HG03521 (cell line): ENCODE data around the gene TEX26.
"Not testable (repeated sequence)": the region's sequence is repeated elsewhere in the genome, so short reads cannot be mapped to it uniquely, and the experiment has no call there.

Experiments
- ATAC-seq: cut with Tn5 transposase; IDR thresholded peaks from one replicate; pipeline ENCODE4 v1.9.1; 2021; ENCODE audit warnings: mild to moderate bottlenecking, moderate library complexity; ENCODE audit not compliant: unreplicated experiment

TEX26 gene

GRCh38 chr13:30918662-30919405 is 13.6 kb upstream of the TEX26 start:
- ATAC-seq: no peak

DNA sequence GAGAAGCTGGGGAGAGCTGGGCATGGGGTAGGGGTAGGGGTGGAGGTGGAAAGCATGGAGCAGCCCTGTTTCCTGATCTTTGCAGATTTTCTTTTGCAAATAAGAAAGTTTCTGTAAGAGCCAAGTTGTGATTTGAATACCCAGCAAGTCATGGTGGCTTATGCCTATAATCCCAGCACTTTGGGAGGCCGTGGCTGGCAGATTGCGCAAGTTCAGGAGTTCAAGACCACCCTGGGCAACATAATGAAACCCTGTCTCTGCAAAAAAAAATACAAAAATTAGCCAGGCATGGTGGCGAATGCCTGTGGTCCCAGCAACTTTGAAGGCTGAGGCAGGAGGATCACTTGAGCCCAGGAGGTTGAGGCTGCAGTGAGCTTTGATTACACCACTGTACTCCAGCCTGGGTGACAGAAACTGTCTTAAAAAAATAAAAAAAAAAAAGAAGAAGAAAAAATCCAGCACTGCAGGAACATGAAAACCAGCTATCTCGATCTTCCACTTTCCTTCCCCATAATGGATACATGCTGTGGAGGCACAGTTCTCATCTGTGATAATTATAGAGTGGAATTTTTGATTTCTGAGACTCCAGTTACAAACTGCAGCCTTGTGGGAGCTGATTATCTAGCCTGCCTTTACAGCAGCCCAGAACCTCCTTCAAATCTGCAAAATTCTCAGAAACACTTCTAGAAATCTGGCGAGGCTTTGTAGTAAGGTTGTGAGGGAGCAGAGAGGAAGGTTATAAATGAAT is 12.1 kb upstream of the TEX26 start:
- ATAC-seq: no peak

DNA sequence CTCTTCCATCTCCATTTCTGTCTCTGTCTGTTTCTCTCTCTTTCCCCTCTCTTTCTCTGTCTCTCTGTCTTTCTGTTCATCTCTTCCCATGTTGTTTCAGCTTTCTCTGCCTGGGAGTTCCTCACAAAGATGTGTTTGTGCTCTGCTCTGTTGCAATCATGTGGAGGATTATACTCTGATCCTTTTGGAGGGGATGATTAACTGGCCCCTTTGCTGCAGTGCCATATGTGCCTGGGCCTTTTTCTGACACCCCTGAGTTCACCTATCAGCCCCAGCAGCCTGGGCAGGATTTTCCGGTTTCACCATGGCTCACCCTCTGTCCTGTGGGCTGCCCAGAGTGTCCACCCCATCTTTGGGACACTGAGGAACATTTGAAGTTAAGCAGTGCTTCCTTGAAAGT is 9.0 kb upstream of the TEX26 start:
- no peak for ATAC-seq

DNA sequence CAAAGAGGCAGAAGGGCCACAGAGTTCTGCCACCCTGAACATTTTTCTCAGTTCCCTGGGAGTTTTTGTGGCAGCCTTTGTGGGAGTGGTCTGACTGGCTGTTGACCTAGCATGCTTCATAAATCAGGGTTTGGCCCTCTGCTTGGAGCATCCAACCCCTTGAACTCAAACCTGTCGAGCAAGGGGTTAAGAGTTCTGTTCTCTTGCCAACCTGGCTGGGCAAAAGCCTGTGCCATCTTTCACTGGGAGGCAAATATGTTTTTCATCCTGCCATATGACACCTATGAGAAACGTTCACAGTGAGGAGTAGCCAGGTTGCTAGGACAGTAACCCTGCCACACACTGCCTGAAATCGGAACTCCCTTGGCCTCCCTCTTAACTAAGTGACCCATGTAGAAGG is 7.7 kb upstream of the TEX26 start:
- no peak for ATAC-seq

- ATAC-seq: no peak
These were observed 7.0 kb upstream of the TEX26 start for GRCh38 chr13:30925429-30925828.

GRCh38 chr13:30926781-30927180 is 5.7 kb upstream of the TEX26 start:
- no peak for ATAC-seq

DNA sequence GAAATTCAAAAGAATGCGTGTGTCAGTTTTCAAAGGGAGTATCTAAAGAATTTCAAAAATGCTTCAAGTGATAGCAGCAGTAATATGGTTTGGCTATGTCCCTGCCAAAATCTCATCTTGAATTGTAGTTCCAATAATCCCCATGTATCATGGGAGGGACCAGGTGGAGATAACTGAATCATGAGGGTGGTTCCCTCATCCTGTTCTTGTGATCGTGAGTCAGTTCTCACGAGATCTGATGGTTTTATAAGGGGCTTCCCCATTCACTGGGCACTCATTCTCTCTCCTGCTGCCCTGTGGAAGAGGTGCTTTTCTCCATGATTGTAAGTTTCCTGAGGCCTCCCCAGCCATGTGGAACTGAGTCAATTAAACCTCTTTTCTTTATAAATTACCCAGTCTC is 5.3 kb upstream of the TEX26 start:
- ATAC-seq: not testable (repeated sequence)

- no peak for ATAC-seq
These were observed 4.9 kb upstream of the TEX26 start for GRCh38 chr13:30927595-30927994.

DNA sequence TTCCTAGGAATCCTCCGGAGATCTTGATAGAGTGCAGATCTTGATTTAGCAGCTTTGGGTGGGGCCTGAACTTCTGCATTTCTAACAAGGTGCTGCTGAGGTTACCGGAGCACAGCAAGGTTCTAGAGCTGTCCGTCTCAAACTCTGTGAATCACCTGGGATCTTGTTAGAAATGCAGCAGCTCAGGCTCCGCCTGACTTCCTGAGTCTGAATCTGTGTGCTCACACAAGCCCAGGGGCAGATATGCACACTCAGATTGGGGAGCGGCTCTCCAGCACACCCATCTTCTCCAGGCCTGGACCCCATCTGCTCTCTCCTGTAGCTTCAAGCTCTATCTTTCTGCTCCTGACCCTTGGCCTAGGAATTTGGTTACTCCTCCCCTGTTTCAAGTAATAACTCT is 3.5 kb upstream of the TEX26 start:
- no peak for ATAC-seq

DNA sequence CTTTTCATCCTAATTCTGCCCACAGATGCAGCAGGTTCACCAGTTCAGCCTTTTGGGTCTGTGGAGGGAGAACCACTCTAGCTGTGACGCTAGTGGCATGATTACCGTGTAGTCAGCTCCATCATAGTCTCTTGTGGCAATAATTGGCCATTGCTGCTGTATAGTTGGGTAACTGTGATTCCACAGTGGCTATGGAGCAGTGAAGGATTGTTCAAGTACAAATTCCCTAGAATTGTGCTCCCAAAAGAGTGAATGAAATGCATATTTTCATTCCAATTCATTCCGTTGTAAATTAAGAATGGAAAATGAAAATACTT is 856 bp downstream of the TEX26 start:
- no peak for ATAC-seq

DNA sequence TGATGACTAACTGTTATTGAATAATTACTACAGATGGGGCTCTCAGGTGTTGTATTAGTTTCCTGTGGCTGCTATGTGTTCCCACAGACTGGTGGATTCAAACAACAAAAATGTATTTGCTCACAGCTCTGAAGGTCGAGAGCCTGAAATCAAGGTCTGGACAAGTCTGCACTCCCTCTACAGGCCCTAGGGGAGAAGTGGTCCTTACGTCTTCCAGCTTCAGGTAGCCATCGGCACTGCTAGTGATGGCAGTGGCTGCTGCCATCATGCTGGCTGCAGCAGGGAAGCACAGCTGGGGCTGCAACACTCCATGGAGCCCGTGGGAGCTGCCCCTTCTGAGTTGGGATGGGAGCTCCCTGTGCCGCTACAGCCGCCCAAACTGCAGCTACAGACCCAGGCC is 1.9 kb downstream of the TEX26 start:
- ATAC-seq: no peak

DNA sequence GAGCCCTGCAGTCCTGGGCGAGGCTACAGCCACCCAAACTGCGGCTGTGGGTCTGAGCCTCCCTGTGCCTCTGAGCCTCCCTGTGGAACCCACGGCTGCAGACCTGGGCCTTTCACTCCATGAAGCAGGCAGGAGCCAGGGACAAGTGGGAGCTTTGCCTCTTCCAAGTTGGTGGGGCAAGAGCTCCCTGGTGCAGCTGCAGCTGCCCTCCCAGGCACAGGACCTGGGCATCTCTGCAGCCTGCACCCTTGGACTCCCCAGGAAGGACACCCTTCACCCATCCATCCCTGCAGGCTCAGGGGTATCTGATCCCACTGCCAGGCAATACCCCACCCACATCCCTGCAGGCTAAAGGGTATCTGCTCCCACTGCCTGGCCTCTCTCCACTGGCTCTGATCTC is 2.3 kb downstream of the TEX26 start:
- ATAC-seq: no peak

- no peak for ATAC-seq
These were observed 4.5 kb downstream of the TEX26 start for GRCh38 chr13:30936971-30937370.

GRCh38 chr13:30943881-30944280 is 11.4 kb downstream of the TEX26 start:
- no peak for ATAC-seq

DNA sequence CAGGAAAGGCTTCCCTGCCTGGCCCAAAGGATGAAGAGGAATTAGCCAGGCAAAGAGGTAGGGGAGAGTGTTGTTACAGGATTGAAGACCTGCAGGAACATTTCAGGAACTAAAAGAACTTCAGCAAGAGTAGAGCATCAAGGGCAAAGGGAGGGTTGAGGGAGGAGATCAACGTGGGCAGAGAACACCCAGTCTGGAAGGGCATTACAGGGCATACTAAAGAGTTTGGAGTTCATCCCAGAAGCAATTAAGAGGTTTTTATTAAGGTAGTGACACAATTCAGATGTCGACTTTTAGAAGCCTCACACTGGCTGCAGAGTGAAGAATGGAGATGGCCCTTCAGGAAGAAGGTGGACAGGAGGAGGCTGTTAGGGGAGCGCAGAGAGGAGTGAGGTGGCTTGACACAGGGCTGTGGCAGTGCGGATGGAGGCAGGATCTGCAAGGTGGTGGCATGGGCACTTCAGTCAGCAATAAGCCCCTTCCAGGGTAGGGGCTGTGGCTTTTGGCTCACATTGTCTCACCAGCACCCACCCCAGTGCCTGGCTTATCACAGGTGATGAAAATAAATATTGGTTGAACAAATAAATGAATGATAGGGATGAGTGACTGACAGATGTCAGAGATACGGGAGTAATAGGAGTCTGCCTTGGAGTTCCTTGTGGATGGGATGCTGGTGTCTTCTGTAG is 24.9 kb downstream of the TEX26 start:
- no peak for ATAC-seq

- no peak for ATAC-seq
These were observed 27.2 kb downstream of the TEX26 start for GRCh38 chr13:30959678-30960077.

- no peak for ATAC-seq
These were observed 31.3 kb downstream of the TEX26 start for GRCh38 chr13:30963791-30964190.

DNA sequence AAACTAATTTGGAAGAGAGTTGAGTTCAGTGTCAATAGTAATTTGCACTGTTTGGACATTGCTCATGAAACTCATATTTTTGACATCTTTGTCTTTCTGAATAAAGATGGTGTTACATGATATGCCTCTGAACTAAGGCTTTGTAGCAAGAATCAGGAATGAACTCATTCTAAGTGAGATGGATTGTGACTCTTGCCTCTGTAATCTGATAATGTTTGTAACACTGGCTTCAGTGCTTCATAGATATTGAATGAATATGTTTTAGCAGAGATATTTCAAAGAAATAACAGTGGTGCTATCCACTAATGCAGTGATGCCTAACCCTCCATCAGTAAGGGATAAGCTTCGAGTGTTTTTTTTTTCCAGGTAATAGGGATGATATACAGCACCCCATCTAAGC is 32.9 kb downstream of the TEX26 start:
- no peak for ATAC-seq

GRCh38 chr13:30966101-30966500 is 33.6 kb downstream of the TEX26 start:
- no peak for ATAC-seq

GRCh38 chr13:30968846-30969245 is 36.4 kb downstream of the TEX26 start:
- ATAC-seq: no peak

DNA sequence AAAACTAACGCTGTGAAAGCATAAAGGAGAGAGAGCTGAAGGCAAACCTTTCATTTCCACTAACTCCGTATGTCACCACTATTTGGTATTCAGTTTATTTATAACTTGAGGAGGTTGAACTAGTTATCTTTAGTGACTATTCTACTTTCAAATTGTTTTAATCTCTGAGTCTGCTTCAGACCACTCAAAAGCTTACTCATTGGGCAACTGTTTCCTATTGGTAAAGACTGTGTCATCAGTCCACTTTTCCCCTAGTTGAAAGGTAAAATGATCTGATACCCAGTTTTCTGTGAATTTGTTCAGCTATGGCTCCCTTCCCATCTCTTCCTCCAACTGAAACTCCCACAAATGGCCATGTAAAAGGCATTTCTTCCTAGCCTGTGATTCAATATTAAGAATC is 39.1 kb downstream of the TEX26 start:
- no peak for ATAC-seq

- no peak for ATAC-seq
These were observed 40.5 kb downstream of the TEX26 start for GRCh38 chr13:30972888-30973377.
